ENCODE measurements around the gene SLC2A5. TPM values are rescaled to one million over a fixed set of nuclear protein-coding genes. Genes with fewer than 3 reads are reported as not detected.

SLC2A5 gene
- total and polyA plus RNA-seq, 2 of the 4 experiments (the other 2 are of a cell fraction) = 0.03 to 0.18 TPM

- H4K20me1 ChIP-seq (ENCODE audit: insufficient read depth, low read length) = no peaks in the 10 kb centered on the region
- H2BK120ac ChIP-seq (ENCODE audit: low read depth, low read length) = no peak overlapping the region
- H3K14ac ChIP-seq (replicated peaks; ENCODE audit: low read depth, low read length) = no peak overlapping the region
- BruUV-seq (replicated peaks) = no TSS peak
- peaks cover 3% of the 10 kb centered on the region; the same call in 1 of the 2 replicates for H3K4me1 ChIP-seq (ENCODE audit: control insufficient read depth, insufficient read depth, low read length)
- H3K23ac ChIP-seq (ENCODE audit: low read depth, low read length) = no peak overlapping the region
- H3K4me3 ChIP-seq (ENCODE audit: insufficient read depth, low read depth, low read length) = no peak overlapping the region
- WGBS, 2 experiments (ENCODE audit: extremely low coverage in 2 of 2, insufficient read length in 1 of 2) = 61% methylated on average over 6 of the region's 10 CpGs; no CpG with 5 or more reads in 1 of the 2 experiments
- H2AFZ ChIP-seq (replicated peaks; ENCODE audit: low read length, poor library complexity) = no peak overlapping the region
- H2AK5ac ChIP-seq (ENCODE audit: low read depth, low read length) = no peak overlapping the region
- no peak overlapping the region for H3K9ac ChIP-seq (ENCODE audit: low read depth, low read length)
- ATAC-seq (ENCODE audit: low read depth) (no peak), DNase-seq (no peak)
- peaks cover 5% of the 10 kb centered on the region for H3K27me3 ChIP-seq (ENCODE audit: control insufficient read depth, insufficient read depth, low read length)
- H4K5ac ChIP-seq (ENCODE audit: low read depth, low read length) = no peak overlapping the region
- POLR2A ChIA-PET (ENCODE audit: unreplicated experiment) = no interaction called here
- intact Hi-C loops (cut with micrococcal nuclease) = no loop called here
- no peak overlapping the region for H2BK5ac ChIP-seq (ENCODE audit: low read depth, low read length, poor library complexity, severe bottlenecking)
- dilution Hi-C loops (cut with HindIII; ENCODE audit: low sequenced_read_pairs, unreplicated experiment) = no loop called here
- H3K9me3 ChIP-seq (ENCODE audit: control insufficient read depth, insufficient read depth, low read length) = no peaks in the 10 kb centered on the region
- H3K36me3 ChIP-seq (ENCODE audit: control insufficient read depth, insufficient read depth, low read length) = no peaks in the 10 kb centered on the region
- H3K18ac ChIP-seq (ENCODE audit: low read depth, low read length) = no peak overlapping the region
- in situ Hi-C loops (cut with MboI; ENCODE audit: low sequenced_read_pairs) = no loop called here
- H3K4ac ChIP-seq (ENCODE audit: low read depth, low read length) = no peak overlapping the region
- no peak overlapping the region for H3K56ac ChIP-seq (ENCODE audit: extremely low read depth, insufficient read depth, low read length)
- CTCF ChIA-PET = interaction anchor here (0.6 to 0.8 kb wide), 2 partner anchors 9 to 44 kb away, joined by 3 read pairs; no protein-coding TSS in a partner anchor
- no peak overlapping the region for H2AK9ac ChIP-seq (replicated peaks; ENCODE audit: low read depth, low read length, poor library complexity)
- H4K91ac ChIP-seq (ENCODE audit: insufficient read depth, low read depth, low read length) = no peak overlapping the region
- H3K4me2 ChIP-seq (ENCODE audit: low read depth, low read length) = no peak overlapping the region
- H2BK15ac ChIP-seq (ENCODE audit: low read depth, low read length) = no peak overlapping the region
- H4K8ac ChIP-seq (ENCODE audit: low read depth in 2 of 2, low read length in 2 of 2) = no peak overlapping the region
- no peak overlapping the region for H2BK20ac ChIP-seq (ENCODE audit: low read depth, low read length)
- no peaks in the 10 kb centered on the region for H3K79me1 ChIP-seq (ENCODE audit: low read depth in 1 of 2, low read length in 2 of 2)
- TF ChIP-seq MAZ (IDR thresholded peaks at IDR 0.05; ENCODE audit: borderline replicate concordance, low read depth, low read length) (no peak), RFX5 (IDR thresholded peaks at IDR 0.05; ENCODE audit: low read depth, low read length) (no peak), ELK1 (IDR thresholded peaks at IDR 0.05; ENCODE audit: borderline replicate concordance, low read depth, low read length) (no peak), USF2 (IDR thresholded peaks at IDR 0.05; ENCODE audit: low read depth, low read length) (no peak), FOS (IDR thresholded peaks at IDR 0.05; ENCODE audit: low read depth, low read length) (no peak), SMC3 (IDR thresholded peaks at IDR 0.05; ENCODE audit: low read depth, low read length) (no peak), RCOR1 (IDR thresholded peaks at IDR 0.05; ENCODE audit: insufficient replicate concordance, low read length) (no peak), RAD21 (IDR thresholded peaks at IDR 0.05; ENCODE audit: low read length) (no peak), MXI1 (IDR thresholded peaks at IDR 0.05; ENCODE audit: borderline replicate concordance, low read depth, low read length) (no peak), CEBPB (IDR thresholded peaks at IDR 0.05; ENCODE audit: low read depth, low read length) (no peak), MAFK (IDR thresholded peaks at IDR 0.05; ENCODE audit: low read depth, low read length) (no peak), POLR2A (IDR thresholded peaks at IDR 0.05; ENCODE audit: low read depth, low read length) (no peak), CHD1 (IDR thresholded peaks at IDR 0.05; ENCODE audit: low read depth, low read length) (no peak), BHLHE40 (IDR thresholded peaks at IDR 0.05; ENCODE audit: low read depth, low read length) (no peak)
- peaks cover 6% of the 10 kb centered on the region; the same call in 1 of the 2 replicates for H3K9me1 ChIP-seq (ENCODE audit: insufficient read depth, low read length)
- no peak overlapping the region for H3K27ac ChIP-seq (ENCODE audit: insufficient read depth, low read length)
Observed at GRCh38 chr1:9057851-9058250, 11.6 kb downstream of the SLC2A5 start.
